Measurements from ENCODE around the gene AARSD1.
"Not testable (repeated sequence)": the region's sequence is repeated elsewhere in the genome, so short reads cannot be mapped to it uniquely, and the experiment has no call there.

AARSD1 gene

DNA sequence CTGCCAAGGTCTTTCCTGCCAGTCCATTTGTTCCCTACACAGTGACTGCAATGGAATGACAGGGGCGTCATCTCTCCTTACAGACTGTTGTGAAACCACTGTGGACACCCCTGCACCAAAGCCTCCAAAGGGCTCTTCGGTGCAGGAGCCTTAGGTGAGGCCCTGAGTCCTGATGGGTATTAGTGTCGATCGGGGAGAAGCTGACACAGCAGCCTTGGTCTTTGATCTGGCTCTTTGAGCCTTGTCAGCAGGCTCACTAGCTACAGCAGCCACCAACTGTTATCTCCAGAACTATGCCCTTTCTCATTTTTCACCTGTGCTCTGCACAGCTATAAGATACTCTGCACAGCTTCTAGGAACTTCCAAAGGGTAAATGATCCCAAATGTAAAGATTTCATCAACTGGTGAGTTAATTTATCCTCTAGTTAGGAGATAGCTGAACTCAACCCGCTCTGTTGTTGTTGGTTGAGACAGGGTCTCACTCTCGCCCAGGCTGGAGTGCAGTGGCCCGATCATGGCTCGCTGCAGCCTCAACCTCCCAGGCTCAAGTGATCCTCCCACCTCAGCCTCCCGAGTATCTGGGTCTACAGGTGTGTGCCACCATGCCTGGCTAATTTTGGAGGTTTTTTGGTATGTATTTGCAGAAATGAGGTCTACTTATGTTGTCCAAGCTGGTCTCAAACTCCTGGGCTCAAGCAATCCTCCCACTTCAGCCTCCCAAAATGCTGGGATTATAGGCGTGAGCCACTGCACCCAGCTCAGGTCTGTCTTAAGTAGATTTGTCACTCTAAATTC lies 44.0 kb downstream of the AARSD1 start:
- no peak for DNase-seq (ENCODE audit: low read depth in 2 of 2)

DNA sequence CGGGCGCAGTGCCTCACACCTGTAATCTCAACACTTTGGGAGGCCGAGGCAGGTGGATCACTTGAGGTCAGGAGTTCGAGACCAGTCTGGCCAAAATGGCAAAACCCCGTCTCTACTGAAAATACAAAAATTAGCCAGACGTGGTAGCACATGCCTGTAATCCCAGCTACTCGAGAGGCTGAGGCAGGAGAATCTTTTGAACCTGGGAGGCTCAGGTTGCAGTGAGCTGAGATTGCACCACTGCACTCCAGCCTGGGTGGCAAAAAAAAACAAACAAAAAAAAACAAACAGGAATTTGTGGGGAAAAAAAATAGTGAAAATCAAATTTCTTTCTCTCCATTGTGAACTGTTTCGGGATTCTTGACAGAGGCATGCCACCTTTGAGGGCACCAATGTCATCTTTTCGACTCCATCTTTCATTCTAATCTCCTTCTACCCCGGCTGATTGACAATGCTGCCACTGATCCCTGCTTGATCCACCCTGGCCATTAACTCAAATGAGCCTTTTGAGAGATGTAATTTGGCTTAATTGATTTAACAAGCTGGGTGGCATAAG lies 44.7 kb downstream of the AARSD1 start:
- not testable (repeated sequence) for DNase-seq (ENCODE audit: low read depth in 2 of 2)

DNA sequence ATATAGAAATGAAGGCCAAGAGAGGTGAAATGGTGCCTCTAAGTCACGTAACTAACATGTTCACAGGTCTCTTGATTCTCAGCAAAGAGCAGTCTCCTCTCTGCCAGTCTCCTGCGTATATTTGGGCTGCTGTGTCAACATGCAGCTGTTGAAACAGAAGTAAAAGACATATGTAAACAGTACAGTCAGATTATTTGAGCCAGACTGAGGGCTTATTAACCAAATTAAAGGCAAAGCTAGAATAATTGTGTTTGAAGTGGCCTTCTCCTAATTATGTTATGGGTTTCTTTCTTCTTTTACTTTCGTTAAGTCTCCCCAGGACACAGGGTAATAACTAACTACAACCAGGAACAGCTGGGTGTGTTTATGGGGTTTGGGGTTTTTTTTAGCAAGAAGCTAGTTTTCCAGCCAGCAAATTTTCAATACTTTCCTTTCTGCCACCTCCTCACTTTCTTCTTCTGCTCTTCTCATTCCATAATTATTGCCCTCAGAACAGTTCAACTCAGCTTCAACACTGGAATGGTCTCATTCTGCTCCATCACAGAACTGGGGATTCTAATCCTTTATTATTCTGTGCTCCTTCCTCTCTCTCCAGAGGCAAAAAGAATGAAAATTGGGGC lies 45.2 kb downstream of the AARSD1 start:
- DNase-seq (ENCODE audit: low read depth in 2 of 2), result no peak

DNA sequence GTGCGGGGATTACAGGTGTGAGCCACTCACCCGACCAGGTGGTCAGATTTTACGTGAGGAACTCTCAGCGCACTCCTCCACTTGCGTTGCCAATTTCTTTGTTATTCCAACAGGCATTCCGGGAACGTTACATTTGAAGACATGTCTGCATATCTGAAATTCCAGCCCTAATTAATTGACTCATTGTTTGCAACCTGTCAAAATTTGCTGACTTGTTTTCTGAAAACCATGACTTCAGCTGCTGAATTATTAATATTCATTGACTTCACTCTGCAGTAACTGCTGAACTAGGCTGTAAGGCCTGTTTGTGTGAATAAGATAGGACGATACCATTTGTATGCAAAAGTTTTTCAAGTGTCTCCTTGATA lies 47.0 kb downstream of the AARSD1 start:
- no peak for DNase-seq (ENCODE audit: low read depth in 2 of 2)

DNA sequence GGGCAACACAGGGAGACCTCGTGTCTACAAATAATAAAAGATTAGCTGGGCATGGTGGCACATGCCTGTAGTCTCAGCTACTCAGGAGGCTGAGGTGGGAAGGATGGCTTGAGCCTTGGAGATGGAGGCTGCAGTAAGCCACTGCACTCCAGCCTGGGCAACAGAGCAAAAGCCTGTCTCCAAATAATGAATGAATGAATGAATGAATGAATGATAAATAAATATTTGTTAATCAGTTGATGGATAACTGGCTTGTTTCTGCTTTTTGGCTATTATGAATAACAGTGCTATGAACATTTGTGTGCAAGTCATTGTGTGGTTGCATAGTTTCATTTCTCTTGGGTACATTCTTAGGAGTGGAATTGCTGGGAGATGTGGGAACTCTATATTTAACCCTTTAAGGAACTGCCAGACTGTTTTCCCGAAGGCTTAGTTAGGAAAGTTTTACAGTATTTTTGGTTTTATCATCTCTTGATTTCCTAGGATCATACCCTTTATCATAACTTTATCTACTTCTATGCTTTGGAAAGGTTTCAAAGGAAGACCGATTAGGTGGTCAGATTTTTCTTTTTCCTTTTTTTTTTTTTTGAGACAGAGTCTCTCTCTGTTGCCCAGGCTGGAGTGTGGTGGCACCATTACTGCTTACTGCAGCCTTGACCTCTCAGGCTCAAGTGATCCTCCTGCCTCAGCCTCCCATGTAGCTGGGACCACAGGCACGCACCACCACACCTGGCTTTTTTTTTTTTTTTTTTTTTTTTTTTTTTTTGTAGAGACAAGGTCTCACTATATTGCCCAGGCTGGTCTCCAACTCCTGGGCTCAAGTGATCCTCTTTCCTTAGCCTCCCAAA lies 47.6 kb downstream of the AARSD1 start:
- DNase-seq (ENCODE audit: low read depth in 2 of 2), result not testable (repeated sequence)

DNA sequence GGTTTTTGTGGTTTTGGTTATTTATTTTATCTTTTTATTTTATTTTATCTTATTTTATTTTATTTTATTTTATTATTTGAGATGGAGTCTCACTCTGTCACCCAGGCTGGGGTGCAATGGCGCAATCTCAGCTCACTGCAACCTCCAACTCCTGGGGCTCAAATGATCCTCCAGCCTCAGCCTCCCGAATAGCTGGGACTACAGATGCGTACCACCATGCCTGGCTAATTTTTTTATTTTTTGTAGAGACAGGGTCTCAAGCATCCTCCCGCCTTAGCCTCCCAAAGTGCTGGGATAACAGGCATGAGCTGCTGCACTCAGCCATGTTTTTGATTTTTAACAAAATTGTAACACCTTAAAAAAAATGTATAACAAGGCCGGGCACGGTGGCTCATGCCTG lies 49.0 kb downstream of the AARSD1 start:
- not testable (repeated sequence) for DNase-seq (ENCODE audit: low read depth in 2 of 2)

DNA sequence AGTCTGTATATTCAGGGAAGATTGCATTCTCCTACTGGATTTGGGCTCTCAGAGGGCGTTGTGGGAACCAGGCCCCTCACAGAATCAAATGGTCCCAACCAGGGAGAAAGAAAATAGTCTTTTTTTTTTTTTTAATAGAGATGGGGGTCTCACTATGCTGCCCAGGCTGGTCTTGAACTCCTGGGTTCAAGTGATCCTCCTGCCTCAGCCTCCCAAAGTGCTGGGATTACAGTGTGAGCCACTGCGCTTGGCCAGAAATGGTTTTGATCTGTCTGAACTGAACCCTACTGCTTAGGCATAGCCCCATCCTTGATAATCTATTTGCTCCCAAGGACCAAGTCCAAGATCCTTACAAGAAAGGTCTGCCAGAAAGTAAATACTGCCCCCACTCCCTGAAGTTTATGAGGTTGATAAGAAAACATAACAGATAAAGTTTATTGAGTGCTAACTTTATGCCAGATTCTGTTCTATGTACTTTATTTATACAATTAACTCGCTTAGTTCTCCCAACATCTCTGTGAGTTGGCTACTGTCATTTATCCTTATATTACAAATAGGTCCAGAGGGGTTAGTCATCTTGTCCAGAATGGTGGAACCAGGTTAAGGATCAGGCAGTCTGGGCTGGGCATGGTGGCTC lies 50.2 kb downstream of the AARSD1 start:
- no peak for DNase-seq (ENCODE audit: low read depth in 2 of 2)

DNA sequence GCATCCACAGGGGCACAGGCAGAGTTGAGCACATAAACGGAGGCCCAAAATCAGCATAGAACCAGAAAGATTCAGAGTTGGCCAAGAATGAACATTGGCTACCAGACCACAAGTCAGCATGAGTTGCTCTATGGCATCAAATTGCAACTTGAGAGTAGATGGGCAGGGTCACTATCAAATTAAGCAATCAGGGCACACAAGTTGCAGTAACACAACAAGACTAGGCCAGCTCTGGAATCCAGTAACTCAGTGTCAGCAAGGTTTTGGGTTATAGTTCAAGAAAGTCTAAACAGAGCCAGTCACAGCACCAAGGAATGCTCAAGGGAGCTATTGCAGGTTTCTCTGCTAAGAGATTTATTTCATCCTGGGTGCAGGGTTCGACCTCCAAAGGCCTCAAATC lies 50.7 kb downstream of the AARSD1 start:
- no peak for DNase-seq (ENCODE audit: low read depth in 2 of 2)

DNA sequence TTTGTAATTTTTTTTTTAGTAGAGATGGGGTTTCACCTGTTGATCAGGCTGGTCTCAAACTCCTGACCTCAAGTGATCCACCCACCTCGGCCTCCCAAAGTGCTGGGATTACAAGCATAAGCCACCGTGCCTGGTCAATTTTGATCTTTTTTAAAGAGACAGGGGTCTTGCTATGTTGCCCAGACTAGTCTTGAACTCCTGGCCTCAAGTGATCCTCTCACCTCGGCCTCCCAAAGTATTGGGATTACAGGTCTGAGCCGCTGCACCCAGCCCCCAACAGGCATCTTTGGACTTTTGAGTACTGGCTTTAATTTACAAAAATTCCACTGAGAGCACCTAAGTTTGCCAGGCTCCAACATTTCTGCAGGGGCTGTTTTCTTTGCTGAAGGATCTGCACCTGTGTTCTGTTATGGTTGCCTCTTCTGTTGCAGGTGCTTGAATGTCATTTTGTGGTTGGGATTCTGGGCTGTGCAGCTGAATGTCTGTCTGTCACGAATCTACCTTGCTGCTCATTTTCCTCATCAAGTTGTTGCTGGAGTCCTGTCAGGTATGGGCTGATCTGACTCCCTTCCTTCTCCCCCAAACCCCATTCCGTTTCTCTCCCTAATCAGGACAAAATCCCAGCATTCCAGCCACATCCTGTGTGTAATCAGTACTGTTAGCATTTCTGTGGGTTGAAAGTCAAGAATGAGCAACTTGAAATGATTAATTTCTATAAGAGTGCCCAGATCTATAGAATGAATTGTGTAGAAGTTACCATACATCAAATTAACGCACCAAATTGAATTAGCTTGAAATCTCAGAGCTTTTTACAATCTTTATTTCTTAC lies 55.2 kb downstream of the AARSD1 start:
- DNase-seq (ENCODE audit: low read depth in 2 of 2), result no peak

DNA sequence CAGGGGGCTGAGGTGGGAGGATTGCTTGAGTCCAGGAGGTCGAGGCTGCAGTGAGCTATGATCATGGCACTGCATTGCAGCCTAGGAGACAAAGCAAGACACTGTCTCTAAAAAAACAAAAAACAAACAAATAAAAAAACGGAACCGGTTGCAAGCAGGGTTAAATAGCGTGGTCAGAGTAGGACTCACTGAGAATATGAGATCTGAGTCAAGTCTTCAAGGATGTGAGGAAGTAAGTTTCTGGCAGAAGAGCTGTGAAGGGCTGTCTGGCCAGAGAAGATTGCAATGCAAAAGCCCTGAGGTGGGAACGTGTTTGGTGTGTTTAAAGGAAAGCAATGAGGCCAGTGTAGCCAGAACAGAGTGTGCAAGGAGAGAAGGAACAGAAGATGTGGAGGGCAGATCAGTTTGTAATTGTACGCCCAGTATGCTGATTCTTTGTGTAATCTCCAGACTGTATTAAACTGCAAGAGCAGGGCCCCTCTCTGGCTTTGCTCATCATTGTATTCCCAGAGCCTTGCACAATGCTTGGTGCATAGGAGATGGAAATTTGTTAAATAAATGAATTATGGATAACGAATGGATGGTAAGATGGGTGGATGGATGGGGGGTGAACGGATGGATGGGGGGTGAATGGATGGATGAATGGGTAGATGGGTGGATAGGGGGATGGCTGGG lies 57.3 kb downstream of the AARSD1 start:
- DNase-seq (ENCODE audit: low read depth in 2 of 2), result no peak

DNA sequence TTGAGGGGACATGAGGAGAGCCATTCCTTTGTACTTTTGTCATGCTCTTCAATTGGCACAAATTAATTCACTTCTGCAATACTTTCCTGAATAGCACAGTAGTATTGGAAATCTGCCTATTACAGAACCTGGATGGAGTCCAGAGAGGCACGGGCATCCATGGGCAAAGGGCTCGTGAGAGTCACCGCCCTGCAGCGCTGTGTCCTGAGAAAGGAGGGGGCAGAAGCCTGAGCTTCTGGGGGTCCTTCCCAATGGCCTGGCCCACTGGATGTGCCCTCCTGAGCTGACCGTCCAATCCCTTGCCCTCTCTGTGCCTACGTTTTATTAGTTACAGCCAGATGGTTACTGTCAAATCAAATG lies 60.2 kb downstream of the AARSD1 start:
- DNase-seq (ENCODE audit: low read depth in 2 of 2), result no peak

DNA sequence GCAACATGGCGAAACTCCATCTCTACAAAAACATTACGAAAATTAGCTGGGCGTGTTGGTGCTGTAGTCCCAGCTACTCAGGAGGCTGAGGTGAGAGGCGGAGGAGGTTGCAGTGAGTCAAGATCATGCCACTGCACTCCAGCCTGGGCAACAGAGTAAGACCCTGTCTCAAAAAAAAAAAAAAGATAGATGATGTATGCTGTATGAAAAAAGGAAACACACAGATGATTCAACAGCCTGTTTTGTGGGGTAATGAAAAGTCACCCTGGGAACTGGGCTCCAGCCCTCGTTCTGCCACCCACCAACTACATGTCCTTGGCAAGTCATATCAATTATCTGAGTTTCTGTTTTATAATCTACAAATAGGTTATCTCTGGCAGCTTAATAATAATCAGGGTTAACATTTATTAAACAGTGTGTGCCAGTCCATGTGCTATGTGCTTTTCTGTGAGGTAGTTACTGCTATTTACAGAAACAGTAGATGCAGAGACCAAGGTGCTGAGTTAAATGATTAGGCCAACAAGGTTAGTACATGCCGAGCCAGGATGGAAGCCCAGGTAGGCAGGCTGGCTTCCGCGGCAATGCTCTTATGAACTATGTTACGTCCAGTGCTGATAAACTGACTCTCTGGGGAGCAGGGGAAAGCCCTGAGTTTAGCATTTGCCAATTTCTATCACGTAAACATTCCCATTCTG lies 62.6 kb downstream of the AARSD1 start:
- no peak for DNase-seq (ENCODE audit: low read depth in 2 of 2)
